ENCODE data around the gene RGPD8.
A peak's percentile ranks its signal among the peaks of the same experiment; 100 is the strongest.
"Not testable (repeated sequence)": the region's sequence is repeated elsewhere in the genome, so short reads cannot be mapped to it uniquely, and the experiment has no call there.

Gene RGPD8

GRCh38 chr2:112434890-112435715, 1.7 kb upstream of the RGPD8 start:
- not testable (repeated sequence) for DNase-seq

GRCh38 chr2:112433932-112434730, 686 bp upstream of the RGPD8 start:
- DNase-seq: no peak

GRCh38 chr2:112432735-112433479, 538 bp downstream of the RGPD8 start:
- peak; percentile 36 for DNase-seq

- not testable (repeated sequence) for DNase-seq
These were observed 1.1 kb downstream of the RGPD8 start for GRCh38 chr2:112432390-112432734.

GRCh38 chr2:112431587-112432295, 1.7 kb downstream of the RGPD8 start:
- DNase-seq: not testable (repeated sequence)

GRCh38 chr2:112424553-112424952, 8.9 kb downstream of the RGPD8 start:
- not testable (repeated sequence) for DNase-seq

GRCh38 chr2:112416860-112417259, 16.6 kb downstream of the RGPD8 start:
- not testable (repeated sequence) for DNase-seq

GRCh38 chr2:112360055-112360454, 73.4 kb downstream of the RGPD8 start:
- not testable (repeated sequence) for DNase-seq

- not testable (repeated sequence) for DNase-seq
These were observed 79.1 kb downstream of the RGPD8 start for GRCh38 chr2:112354335-112354734.

GRCh38 chr2:112352809-112353603, 80.4 kb downstream of the RGPD8 start:
- DNase-seq: not testable (repeated sequence)

GRCh38 chr2:112352292-112352691, 81.2 kb downstream of the RGPD8 start:
- not testable (repeated sequence) for DNase-seq

- no peak for DNase-seq
These were observed 88.1 kb downstream of the RGPD8 start for GRCh38 chr2:112345030-112346027.

GRCh38 chr2:112343827-112344585, 89.4 kb downstream of the RGPD8 start:
- no peak for DNase-seq

GRCh38 chr2:112342067-112342550, 91.3 kb downstream of the RGPD8 start:
- no peak for DNase-seq

- DNase-seq: no peak
These were observed 92.8 kb downstream of the RGPD8 start for GRCh38 chr2:112340475-112341267.

- no peak for DNase-seq
These were observed 93.5 kb downstream of the RGPD8 start for GRCh38 chr2:112339986-112340385.

- no peak for DNase-seq
These were observed 97.8 kb downstream of the RGPD8 start for GRCh38 chr2:112335600-112335999.

- no peak for DNase-seq
These were observed 101.2 kb downstream of the RGPD8 start for GRCh38 chr2:112332123-112332696.

Measured in CD4-positive, alpha-beta T cell treated with Interleukin-10 for 1 hour (primary cell).